Measurements from ENCODE around the gene SNCAIP.

- TF ChIP-seq JUN (IDR thresholded peaks at IDR 0.05; ENCODE audit: borderline replicate concordance, low read depth, low read length), result no peak
- TF ChIP-seq JUN (CRISPR knock-in tag; IDR thresholded peaks at IDR 0.05; ENCODE audit: borderline replicate concordance), result no peak
- no peak for TF ChIP-seq TARDBP (IDR thresholded peaks at IDR 0.05)
- TF ChIP-seq HIVEP1 (CRISPR knock-in tag; IDR thresholded peaks at IDR 0.05), result no peak
- no peak for TF ChIP-seq AFF4 (CRISPR knock-in tag; IDR thresholded peaks at IDR 0.05)
Measured at GRCh38 chr5:122390154-122390553, 78.1 kb downstream of the SNCAIP start.
